ENCODE data around the gene KRT3. TPM values are rescaled to one million over a fixed set of nuclear protein-coding genes. Genes with fewer than 3 reads are reported as not detected.

The KRT3 gene
- total and polyA plus RNA-seq, 4 donors: not detected

- no peaks in the 10 kb centered on the region for H3K36me3 ChIP-seq (ENCODE audit: control insufficient read depth in 4 of 4, insufficient read depth in 3 of 4, low read depth in 1 of 4, low read length in 3 of 4)
- WGBS: 88% methylated on average over 6 of the region's 6 CpGs
- H3K4me1 ChIP-seq (ENCODE audit: control insufficient read depth in 4 of 4, insufficient read depth in 4 of 4, low read length in 3 of 4): no peaks in the 10 kb centered on the region
- no peak for DNase-seq (ENCODE audit: low spot score)
- H3K27me3 ChIP-seq (ENCODE audit: control insufficient read depth in 4 of 4, insufficient read depth in 4 of 4, low read length in 3 of 4): no peaks in the 10 kb centered on the region
- H3K9ac ChIP-seq (ENCODE audit: low read depth in 1 of 2, low read length in 2 of 2): no peak overlapping the region
- H3K27ac ChIP-seq (ENCODE audit: low read depth in 1 of 2, low read length in 2 of 2): no peak overlapping the region
- no peaks in the 10 kb centered on the region for H3K9me3 ChIP-seq (ENCODE audit: control insufficient read depth in 4 of 4, low read length in 3 of 4)
- TF ChIP-seq FOXA1 (IDR thresholded peaks at IDR 0.05) (no peak), HNF4A (conservative IDR thresholded peaks at IDR 0.05) (no peak), SP1 (IDR thresholded peaks at IDR 0.05) (no peak), RAD21 (IDR thresholded peaks at IDR 0.05) (no peak), RXRA (IDR thresholded peaks at IDR 0.05) (no peak), GABPA (IDR thresholded peaks at IDR 0.05 in 1 of 2, conservative IDR thresholded peaks at IDR 0.05 in 1 of 2) (no peak), NR2F2 (IDR thresholded peaks at IDR 0.05) (no peak), HNF4G (IDR thresholded peaks at IDR 0.05) (no peak), TAF1 (conservative IDR thresholded peaks at IDR 0.05) (no peak), JUND (IDR thresholded peaks at IDR 0.05) (no peak), CTCF (IDR thresholded peaks at IDR 0.05; ENCODE audit: low read depth, low read length, missing input control) (no peak), ATF3 (IDR thresholded peaks at IDR 0.05) (no peak)
- no peak overlapping the region for H3K4me3 ChIP-seq (ENCODE audit: low read depth in 1 of 3, low read length in 3 of 3)
These were observed 16.0 kb downstream of the KRT3 start for GRCh38 chr12:52779914-52780313.

GRCh38 chr12:52778833-52779232, 17.1 kb downstream of the KRT3 start:
- Histone ChIP-seq H3K27ac (ENCODE audit: low read depth in 1 of 2, low read length in 2 of 2) (no peak overlapping the region), H3K36me3 (ENCODE audit: control insufficient read depth in 4 of 4, insufficient read depth in 3 of 4, low read depth in 1 of 4, low read length in 3 of 4) (no peaks in the 10 kb centered on the region), H3K9ac (ENCODE audit: low read depth in 1 of 2, low read length in 2 of 2) (no peak overlapping the region), H3K4me1 (ENCODE audit: control insufficient read depth in 4 of 4, insufficient read depth in 4 of 4, low read length in 3 of 4) (no peaks in the 10 kb centered on the region), H3K4me3 (ENCODE audit: low read depth in 1 of 3, low read length in 3 of 3) (no peak overlapping the region), H3K9me3 (ENCODE audit: control insufficient read depth in 4 of 4, low read length in 3 of 4) (no peaks in the 10 kb centered on the region), H3K27me3 (ENCODE audit: control insufficient read depth in 4 of 4, insufficient read depth in 4 of 4, low read length in 3 of 4) (no peaks in the 10 kb centered on the region)
- 89% methylated on average over 2 of the region's 2 CpGs for WGBS
- no peak for DNase-seq (ENCODE audit: low spot score)
- TF ChIP-seq CTCF (IDR thresholded peaks at IDR 0.05; ENCODE audit: low read depth, low read length, missing input control): no peak
- TF ChIP-seq RAD21 (IDR thresholded peaks at IDR 0.05): no peak
- TF ChIP-seq ATF3 (IDR thresholded peaks at IDR 0.05): no peak

GRCh38 chr12:52777566-52777965, 18.4 kb downstream of the KRT3 start:
- H3K4me1 ChIP-seq (ENCODE audit: control insufficient read depth in 4 of 4, insufficient read depth in 4 of 4, low read length in 3 of 4): no peaks in the 10 kb centered on the region
- H3K4me3 ChIP-seq (ENCODE audit: low read depth in 1 of 3, low read length in 3 of 3): no peak overlapping the region
- H3K9ac ChIP-seq (ENCODE audit: low read depth in 1 of 2, low read length in 2 of 2): no peak overlapping the region
- DNase-seq (ENCODE audit: low spot score): no peak
- no peaks in the 10 kb centered on the region for H3K9me3 ChIP-seq (ENCODE audit: control insufficient read depth in 4 of 4, low read length in 3 of 4)
- H3K27ac ChIP-seq (ENCODE audit: low read depth in 1 of 2, low read length in 2 of 2): no peak overlapping the region
- no peaks in the 10 kb centered on the region for H3K27me3 ChIP-seq (ENCODE audit: control insufficient read depth in 4 of 4, insufficient read depth in 4 of 4, low read length in 3 of 4)
- 82% methylated on average over 4 of the region's 4 CpGs for WGBS
- H3K36me3 ChIP-seq (ENCODE audit: control insufficient read depth in 4 of 4, insufficient read depth in 3 of 4, low read depth in 1 of 4, low read length in 3 of 4): no peaks in the 10 kb centered on the region
- TF ChIP-seq REST (IDR thresholded peaks at IDR 0.05) (no peak), NR2F2 (IDR thresholded peaks at IDR 0.05) (no peak), SP1 (IDR thresholded peaks at IDR 0.05) (no peak), FOXA2 (IDR thresholded peaks at IDR 0.05) (no peak), FOXA1 (IDR thresholded peaks at IDR 0.05) (no peak), ATF3 (IDR thresholded peaks at IDR 0.05) (no peak), CTCF (IDR thresholded peaks at IDR 0.05; ENCODE audit: low read depth, low read length, missing input control) (no peak), RXRA (IDR thresholded peaks at IDR 0.05) (no peak), EGR1 (IDR thresholded peaks at IDR 0.05; ENCODE audit: low read depth in 2 of 2) (no peak), HNF4G (IDR thresholded peaks at IDR 0.05) (no peak), RAD21 (IDR thresholded peaks at IDR 0.05) (no peak), JUND (IDR thresholded peaks at IDR 0.05) (no peak)

All from liver (tissue), 9 donors.